GM19397 (cell line): ENCODE data around the gene TGIF2.
"Not testable (repeated sequence)": the region's sequence is repeated elsewhere in the genome, so short reads cannot be mapped to it uniquely, and the experiment has no call there.

Experiments
- ATAC-seq: cut with Tn5 transposase; IDR thresholded peaks from one replicate; pipeline ENCODE4 v1.9.1; 2021; ENCODE audit warnings: mild to moderate bottlenecking, moderate library complexity; ENCODE audit not compliant: unreplicated experiment

Gene TGIF2

DNA sequence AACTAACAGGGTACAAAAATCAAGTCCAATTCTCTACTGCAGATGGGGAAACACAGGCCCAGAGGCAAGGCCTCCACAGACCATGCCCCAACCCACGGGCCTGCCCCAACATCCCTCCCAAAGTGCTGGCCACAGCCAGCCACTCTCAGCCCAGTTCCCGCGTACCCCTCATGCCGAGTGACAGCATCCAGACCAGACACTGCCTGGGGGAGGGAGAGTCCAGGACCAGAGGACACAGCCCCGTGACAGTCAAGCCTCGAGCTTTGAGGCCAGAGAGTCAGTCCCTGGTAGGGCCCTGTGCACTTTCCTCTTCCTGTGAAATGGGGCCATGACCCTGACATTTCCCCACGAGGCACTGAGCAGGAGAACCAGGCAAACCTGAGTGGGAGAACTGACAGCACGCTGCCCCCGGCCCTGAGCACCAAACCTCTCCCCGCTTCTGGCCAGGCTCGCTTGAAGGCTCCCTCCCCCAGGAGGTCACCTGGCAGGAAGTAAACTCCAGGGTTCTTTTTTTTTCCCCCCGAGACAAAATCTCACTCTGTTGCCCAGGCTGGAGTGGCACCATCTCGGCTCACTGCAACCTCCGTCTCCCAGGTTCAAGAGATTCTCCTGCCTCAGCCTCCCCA, 27.2 kb upstream of the TGIF2 start:
- ATAC-seq = no peak

DNA sequence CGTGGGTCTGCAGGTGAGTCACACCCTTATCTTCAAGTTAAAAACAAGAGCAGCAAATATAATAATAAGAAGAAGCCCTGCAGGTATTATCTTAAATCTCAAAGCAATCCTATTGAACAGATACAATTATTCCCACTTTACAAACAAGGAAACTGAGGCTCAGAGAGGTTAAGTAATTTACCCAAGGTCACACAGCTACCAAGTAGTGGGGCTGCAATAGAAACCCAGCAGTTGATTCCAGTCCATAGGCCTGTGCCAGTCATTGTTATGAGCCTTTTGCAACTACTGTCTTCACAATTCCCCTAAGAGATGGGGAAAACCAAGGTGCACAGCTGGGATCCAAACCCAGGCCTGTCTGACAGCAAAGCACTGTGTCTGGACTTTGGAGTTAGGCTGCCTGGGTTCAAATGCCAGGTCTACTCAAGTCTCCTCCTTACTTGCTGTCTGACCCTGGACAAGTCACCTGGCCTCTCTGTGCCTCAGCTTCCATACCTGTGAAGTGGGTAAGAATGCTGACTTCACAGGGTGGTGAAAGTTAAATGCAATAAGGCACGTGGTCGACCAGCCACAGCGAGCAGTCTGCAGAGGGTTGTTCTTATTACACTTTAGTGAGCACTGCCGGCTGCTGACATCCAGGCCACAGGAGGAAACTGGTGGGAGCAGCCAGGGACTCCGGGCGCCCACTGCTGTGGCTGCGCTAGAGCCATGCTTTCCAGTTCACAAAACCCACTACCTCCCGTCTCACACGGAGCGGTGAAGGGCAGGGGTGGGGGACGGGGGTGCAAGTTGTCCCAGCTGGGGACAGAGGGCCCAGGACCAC, 26.0 kb upstream of the TGIF2 start:
- no peak for ATAC-seq

DNA sequence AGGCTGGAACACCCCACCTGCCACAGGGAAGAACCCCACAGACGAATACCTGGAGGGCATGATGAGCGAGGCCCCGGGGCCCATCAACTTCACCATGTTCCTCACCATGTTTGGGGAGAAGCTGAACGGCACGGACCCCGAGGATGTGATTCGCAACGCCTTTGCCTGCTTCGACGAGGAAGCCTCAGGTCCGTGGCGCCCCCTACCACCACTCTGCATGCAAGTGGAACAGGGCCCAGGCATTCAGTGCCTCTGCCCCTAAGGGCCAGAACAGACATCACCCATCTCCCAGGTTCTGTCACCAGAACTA, 25.4 kb upstream of the TGIF2 start:
- no peak for ATAC-seq

DNA sequence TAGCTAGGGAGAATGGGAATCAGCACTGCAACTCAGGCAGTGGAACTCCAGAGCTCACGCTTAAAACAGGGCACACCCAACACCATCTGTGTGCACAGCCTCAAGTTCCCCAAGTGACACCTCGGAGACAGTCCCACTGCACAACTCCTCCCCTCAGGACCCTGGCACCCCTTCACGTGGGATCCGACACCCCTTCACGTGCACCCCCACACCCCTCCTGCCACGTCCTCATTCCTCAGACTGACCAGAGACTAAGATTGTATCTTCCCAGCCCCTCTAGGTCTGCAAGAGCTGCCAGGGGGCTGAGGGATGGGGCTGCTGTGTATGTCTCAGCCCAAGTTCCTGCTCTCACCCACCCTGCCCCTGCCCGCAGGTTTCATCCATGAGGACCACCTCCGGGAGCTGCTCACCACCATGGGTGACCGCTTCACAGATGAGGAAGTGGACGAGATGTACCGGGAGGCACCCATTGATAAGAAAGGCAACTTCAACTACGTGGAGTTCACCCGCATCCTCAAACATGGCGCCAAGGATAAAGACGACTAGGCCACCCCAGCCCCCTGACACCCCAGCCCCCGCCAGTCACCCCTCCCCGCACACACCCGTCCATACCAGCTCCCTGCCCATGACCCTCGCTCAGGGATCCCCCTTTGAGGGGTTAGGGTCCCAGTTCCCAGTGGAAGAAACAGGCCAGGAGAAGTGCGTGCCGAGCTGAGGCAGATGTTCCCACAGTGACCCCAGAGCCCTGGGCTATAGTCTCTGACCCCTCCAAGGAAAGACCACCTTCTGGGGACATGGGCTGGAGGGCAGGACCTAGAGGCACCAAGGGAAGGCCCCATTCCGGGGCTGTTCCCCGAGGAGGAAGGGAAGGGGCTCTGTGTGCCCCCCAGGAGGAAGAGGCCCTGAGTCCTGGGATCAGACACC, 24.4 kb upstream of the TGIF2 start:
- no peak for ATAC-seq

GRCh38 chr20:36549628-36549941, 23.8 kb upstream of the TGIF2 start:
- ATAC-seq = no peak

GRCh38 chr20:36549942-36550789, 23.2 kb upstream of the TGIF2 start:
- ATAC-seq = no peak

GRCh38 chr20:36550790-36551299, 22.6 kb upstream of the TGIF2 start:
- no peak for ATAC-seq

- ATAC-seq = no peak
These were observed 18.1 kb upstream of the TGIF2 start for GRCh38 chr20:36555248-36555647.

GRCh38 chr20:36562724-36563123, 10.7 kb upstream of the TGIF2 start:
- ATAC-seq = no peak

DNA sequence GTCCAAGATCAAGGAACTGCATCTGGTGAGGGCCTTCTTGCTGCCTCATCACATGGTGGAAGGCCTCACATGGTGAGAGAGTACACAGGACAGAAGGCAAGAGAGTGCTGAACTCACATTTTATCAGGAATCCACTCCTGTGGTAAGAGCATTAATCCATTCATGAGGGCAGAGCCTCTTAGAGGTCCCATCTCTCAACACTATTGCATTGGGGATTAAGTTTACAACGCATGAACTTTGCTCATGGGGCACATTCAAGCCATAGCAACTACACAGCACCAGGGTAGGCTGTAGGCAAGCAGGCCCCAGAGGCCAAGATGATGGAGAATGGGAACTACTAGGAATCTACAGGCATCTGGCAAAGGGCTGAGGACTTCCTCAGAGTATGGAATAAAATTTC, 10.0 kb upstream of the TGIF2 start:
- no peak for ATAC-seq

- not testable (repeated sequence) for ATAC-seq
These were observed 9.2 kb upstream of the TGIF2 start for GRCh38 chr20:36564078-36564725.

DNA sequence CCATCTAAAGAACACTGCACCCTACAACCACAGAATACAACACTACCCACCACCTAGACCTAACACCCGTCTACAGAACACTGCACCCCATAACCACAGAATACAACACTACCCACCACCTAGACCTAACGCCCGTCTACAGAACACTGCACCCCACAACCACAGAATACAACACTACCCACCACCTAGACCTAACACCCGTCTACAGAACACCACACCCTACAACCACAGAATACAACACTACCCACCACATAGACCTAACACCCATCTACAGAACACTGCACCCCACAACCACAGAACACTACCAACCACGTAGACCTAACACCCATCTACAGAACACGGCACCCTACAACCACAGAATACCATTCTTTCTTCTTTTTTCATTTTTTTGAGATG, 8.7 kb upstream of the TGIF2 start:
- not testable (repeated sequence) for ATAC-seq

DNA sequence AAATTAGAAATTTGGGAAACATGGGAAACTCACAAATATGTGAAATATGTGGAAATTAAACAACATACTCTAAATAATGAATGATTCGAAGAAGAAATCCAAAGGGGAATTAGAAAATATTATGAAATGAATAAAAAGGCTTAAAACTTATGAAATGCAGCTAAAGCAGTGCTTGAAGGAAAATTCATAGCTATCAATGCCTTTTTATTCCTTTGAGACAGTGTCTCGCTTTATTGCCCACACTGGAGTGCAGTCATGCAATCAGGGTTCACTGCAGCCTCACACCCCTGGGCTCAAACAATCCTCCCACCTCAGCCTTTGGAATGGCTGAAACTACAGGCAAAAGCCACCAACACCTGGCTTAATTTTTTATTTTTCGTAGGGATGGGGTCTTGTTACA, 7.9 kb upstream of the TGIF2 start:
- no peak for ATAC-seq

DNA sequence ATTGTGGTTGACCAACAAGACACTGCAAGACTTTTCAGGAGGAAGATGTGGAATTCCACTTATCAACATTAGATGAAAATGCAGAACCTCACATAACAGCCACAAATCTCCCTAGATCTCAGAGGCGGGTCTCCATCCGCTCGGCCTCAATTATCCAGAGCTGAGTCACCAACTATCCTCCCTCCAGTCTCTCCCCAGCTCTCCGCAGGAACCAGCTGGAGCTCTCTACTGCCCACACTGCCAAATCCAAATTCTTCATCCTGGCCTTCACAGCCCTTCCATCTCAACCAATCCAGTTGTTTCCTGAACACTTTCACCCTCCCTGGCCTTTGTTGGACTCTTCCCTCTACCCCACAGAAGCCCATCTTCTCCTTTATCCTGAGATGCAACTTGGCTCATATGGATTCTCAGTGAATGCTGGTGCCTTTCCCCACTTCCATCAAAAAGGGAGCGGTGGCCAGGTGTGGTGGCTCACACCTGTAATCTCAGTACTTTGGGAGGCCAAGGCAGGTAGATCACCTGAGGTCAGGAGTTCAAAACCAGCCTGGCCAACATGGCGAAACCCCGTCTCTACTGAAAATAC, 3.5 kb upstream of the TGIF2 start:
- ATAC-seq = no peak

GRCh38 chr20:36571564-36572504, 1.6 kb upstream of the TGIF2 start:
- no peak for ATAC-seq

DNA sequence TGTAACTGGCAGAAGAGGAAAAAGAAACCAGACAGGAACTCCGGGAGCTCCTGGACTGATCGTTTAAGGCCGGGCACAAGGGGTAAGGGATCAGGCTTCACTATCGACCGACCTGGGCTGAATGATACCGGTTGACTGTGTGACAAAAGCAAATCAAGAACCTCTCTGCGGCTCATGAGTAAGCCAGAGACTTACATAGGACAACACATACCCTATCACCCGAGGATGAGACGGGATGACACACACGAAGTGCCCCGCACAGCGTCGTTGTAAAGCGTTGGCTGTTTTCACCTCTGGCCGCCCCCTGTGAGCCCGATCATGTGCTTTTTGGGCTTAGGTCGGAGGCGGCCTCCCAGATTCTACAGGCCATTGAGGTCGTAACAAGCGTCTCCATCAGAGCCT, 695 bp upstream of the TGIF2 start:
- ATAC-seq = no peak

- ATAC-seq = no peak
These were observed 485 bp downstream of the TGIF2 start for GRCh38 chr20:36573798-36574365.

DNA sequence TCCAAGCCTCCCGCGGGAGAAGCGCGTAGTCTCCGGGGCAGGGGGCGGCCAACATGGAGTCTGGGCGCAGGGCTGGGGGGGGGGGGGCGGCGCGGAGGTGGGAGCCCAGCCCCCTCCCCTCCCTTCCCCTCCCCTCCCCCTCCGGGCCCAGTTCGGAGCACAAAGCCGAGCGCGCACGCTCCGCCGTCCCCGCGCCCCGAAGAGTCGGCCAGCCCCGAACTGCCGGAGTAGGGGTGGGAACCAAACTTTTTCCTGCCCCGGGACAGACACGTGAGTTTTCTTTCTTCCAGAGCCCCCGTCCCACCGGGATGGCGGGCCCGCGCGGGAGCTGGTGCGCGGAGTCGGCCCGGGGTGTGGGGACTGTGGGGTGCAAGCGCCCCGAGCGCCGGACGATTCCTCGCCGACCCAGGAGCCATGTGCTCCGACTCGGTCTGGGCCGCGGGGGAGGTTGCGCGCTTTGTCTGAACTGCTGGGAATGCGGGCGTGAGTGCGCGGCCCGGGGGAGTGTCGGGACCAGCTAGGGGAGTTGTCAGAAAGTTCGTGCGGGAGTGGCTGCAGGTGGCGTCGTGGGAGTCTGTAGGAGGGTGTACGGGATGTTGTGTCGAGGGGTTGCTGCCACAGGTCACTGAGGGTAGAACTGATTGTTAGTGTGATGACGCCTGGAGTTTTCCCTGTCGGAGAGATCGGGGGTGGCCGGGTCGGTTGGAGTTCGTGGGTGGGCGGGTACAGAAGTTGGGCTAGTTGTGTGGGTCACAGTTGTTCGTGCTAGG, 1.2 kb downstream of the TGIF2 start:
- ATAC-seq = no peak
